Amniotic stem cell (primary cell): ENCODE results near the gene DBNL.

ENCODE experiments used
- DNase-seq: peaks from one replicate; lab custom pipeline; 2025; lab: John Stamatoyannopoulos, UW

Gene DBNL

DNA sequence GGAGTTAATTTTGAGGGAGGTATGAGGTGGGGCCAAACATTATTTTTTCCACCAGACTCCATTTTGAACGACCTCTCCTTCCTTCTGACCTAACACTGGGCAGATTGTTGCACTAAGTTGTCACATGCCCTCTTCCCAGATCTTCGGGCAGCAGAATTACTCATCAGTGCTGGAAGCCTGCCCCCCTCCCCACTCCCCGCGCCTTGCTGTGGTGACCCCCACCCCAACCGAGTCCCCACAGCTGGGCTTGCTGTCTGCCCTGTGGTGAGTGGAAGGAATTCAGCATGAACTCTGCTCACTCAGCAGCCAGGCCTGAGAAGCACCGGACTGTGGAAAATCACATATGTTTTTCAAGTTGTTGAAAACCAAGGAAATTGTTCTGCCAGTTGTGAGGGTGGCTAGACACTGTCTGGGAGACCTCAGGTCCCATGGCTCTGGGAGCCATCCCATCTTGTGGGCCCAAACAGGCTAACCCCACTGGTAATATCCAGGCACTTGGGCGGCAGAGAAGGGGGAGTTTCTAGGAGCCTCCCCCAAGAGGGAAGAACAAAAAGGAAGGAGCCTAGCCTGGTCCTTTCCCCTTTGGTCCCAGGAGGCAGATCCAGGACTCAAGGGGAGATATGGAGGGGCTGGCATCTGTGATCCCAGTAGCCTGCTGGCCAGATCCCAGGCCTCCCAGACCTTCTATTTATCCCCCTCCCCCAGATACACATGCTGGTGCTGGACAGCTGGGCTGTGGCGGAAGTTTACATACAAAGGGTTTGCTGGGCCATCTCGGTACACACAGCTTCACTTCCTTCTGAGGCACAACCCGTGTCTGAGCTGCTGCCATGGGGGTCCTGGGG lies 56.2 kb downstream of the DBNL start:
- no peak for DNase-seq

DNA sequence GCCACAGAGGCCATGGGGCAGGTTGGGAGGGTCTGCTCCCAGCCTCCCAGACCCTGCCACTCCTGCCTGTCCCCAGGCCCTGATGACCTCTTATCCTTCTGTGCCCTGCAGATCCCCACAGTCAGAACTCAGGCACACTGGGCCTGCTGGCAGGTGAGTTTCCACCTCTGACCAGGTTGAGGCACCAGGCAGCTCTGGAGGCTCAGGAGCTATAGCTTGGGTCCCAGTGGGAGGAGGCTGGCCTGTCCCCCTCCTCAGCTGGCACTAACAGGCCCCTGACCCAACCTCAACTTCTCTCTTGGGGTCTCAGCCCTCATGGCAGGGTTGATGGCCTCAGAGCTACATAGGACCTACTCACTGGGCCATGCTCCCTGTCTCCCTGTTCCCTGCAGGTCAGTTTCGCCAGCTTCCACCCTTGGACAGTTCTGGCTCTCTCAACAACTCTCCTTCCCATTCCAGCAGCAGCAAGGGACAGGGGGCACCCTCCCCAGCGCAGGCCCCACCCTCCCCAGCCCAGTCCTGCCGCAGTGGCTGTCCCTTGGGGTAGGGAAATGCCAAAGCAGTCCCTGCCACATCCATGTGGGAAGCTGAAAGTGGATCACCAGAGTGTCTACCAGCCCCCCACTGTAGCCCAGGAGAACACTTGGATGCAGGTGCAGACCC lies 56.9 kb downstream of the DBNL start:
- no peak for DNase-seq

DNA sequence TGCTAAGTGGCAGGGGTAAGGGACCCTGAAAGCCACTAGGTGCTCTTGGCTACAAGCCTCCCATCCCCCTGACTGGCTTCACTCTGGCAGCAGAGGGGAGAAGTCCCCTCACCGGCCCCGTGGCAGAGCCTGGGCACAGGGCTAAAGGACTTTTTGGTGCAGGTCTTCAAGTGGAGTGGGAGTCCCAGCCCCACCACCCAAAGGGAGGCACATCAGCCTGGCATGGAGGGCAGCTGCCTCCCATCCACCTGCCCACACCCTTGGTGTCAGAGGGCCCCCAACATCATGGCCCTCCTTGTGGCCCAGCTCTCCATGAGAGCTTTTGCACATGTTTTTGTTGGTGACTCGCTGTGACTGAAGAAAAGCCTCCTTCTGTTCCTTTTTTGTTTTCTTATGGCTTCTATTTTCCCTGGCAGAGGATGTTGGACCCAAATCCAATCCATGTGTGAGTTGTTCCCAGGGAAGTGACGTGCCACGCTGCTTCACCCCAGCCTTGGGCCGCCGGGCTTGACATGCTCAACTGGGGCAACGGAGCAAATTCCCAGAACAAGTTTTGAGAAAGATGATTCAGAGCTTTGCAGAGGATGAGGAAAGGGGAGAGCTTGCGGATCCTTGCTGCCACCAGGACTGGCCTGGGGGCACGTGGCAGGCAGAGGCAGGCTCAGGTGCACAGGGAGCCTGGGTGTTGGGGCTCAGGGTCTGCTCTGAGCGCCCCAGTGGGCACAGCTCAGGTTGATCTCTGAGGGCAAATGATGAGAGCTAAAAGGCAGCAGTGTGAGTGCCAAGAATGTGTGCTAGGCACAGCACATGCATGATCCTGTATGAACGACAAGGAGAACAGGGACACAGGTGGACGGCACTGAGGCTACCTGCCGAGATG lies 57.7 kb downstream of the DBNL start:
- DNase-seq: peak; percentile 88

DNA sequence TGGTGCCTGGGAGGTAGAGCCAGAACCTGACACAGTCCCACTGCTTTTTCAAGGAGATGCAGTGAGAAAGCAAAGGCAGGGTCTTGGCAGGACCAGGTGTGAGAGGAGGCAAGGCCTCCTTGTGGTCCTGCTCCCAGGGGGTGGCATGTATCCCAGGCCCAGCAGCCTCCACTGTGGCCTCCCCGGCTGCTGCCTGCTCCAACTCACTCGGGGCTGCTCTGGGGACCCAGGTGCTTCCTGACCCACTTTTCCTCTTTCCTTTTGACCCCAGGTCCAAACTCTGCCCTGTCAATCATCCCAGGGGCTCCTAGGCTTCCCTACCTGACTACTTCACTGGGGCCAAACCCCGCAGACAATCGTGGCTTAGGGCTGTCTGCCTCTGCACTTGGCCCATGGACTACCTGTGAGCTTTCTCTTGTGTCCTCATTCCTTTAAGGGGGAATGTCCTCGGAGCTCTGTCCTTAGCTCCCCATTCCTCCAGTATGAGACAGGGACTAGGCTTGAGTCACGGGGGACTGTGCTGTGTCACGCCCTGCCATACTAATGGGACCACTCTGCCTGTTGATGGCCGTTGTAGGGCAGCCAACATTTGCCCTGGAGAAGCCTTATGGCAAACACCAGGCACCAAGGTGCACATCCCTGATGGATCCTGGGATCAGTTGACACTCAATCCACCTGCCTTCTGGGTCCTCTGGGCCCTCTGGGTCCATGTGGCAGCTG lies 58.5 kb downstream of the DBNL start:
- no peak for DNase-seq

DNA sequence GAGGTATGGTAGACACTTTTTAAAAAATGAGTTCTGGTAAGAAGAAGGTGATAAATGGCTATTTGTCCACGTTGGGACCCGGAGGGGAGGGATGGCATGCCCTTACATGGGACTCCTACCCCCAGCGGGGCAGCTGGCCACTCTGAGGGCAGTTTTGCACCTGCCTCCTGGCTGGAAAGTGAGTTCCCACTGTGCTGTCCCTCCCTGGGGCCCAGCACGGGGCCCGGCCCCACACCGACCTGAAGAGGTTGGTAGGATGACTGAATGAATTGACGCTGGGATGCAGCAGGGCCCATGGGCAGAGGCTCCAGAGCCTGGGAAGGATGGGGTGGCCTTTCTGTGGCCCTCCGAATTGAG lies 59.0 kb downstream of the DBNL start:
- no peak for DNase-seq

DNA sequence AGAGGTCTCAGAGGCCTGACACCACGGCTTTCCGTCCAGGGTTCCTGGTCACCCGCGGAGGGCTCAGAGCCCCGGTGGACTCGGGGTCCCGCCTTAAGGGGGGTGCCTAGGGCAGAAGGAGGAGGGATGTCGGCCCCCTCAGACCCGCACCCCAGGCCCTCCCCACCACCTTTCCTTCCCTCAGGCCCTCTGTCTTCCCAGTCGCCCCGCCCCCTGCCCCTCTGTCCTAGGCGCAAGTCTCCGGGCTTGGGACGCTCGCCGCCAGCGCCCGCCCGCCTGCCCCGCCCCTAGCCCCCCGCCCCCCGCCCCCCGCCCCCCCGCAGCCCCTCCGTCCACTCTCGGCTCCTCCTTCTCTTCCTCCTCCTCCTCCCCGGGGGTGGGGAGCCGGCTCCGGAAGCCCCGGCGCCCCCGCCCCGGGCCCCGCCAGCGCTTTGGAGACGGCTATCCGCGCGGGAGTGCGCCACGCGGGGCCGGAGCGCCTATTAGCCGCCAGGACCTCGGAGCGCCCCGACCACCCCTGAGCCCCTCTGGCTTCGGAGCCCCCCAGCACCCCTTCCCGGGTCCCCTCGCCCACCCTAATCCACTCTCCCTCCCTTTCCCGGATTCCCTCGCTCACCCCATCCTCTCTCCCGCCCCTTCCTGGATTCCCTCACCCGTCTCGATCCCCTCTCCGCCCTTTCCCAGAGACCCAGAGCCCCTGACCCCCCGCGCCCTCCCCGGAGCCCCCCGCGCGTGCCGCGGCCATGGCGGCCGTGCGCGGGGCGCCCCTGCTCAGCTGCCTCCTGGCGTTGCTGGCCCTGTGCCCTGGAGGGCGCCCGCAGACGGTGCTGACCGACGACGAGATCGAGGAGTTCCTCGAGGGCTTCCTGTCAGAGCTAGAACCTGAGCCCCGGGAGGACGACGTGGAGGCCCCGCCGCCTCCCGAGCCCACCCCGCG lies 59.7 kb downstream of the DBNL start, which contains the start of gene AEBP1:
TSS of gene AEBP1 (plus strand) at position 423 of the 937 bp plus-strand sequence. CDS start at position 744, 321 bp downstream.
- no peak for DNase-seq

DNA sequence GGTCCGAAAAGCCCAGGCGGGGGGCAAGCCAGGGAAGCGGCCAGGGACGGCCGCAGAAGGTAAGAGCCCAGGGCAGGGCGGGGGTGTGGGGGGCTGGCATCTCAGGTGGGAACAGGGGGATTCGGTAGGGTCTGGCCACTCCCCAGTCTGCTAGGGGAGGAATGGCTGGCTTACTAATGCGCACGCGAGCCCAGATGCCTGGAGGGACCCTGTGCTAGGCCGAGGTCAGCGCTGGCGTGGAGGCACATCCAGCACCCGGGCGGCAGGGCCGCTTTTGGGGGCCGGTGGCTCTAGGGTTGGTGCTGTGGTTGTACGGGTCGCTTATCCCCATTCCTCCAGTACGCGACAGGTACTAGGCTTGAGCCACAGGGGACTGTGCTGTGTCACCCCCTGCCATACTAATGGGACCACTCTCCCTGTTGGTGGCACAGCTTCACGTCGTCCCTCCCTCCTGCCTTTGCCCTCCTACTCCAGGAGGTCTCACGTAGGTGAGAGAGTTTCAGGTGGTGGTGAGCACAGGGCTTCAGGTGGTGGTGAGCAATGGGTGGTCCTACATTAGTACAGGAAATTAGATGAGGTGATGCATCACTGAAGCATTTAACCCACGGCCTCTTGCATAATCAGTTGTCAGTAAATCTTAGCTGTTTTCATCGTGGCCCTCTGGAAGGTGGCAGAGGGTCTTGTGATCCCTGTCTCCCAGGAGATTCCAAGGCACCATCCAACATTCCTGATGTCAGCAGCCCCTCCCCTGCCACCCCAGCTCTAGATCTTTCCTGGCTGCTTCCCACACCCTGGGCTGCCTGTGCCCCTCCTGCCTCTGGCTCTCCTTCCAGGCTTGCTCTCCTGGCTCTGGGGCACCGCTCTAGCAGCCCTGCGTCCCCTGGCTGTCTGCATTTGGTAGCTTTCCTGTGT lies 60.6 kb downstream of the DBNL start:
- DNase-seq: no peak

DNA sequence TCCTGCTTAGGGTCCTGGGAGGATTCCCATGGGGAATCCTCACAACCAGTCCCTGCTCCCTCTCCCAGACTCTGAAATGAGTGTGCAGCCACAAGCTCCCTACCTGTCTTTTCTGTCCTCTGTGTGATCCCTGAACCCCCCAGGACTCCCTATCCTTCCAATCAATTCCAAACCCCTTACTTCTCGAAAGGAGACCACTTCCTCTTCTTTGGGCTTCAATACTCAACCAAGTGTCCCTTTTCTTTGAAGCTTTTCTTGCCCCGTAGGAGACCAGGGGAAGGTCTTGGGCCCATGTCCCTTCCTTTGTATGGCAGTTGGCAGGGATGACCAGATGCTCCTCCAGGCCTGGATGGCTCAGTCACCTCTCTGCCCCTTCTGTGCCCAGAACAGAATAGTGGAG lies 61.3 kb downstream of the DBNL start:
- no peak for DNase-seq

DNA sequence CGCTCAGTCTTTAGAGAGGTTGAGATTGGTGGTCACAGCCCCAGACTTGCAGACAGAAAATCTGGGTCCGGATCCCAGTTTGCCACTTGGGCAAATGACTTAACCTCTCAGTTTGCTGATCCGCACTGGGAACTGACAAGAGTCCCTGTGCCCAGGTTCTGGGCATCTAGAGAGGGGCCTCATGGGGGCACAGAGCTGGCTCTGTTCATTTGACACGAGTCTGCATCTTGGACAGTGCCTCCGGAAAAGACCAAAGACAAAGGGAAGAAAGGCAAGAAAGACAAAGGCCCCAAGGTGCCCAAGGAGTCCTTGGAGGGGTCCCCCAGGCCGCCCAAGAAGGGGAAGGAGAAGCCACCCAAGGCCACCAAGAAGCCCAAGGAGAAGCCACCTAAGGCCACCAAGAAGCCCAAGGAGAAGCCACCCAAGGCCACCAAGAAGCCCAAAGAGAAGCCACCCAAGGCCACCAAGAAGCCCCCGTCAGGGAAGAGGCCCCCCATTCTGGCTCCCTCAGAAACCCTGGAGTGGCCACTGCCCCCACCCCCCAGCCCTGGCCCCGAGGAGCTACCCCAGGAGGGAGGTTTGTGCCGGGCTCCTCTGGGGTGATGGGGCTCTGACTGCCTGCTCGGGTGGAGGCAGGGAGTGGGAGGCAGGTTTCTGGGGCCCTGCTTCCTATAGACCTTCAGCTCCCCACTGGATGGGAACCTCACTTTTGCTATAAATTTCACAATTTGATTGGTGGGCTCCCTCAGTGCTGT lies 62.0 kb downstream of the DBNL start:
- no peak for DNase-seq

DNA sequence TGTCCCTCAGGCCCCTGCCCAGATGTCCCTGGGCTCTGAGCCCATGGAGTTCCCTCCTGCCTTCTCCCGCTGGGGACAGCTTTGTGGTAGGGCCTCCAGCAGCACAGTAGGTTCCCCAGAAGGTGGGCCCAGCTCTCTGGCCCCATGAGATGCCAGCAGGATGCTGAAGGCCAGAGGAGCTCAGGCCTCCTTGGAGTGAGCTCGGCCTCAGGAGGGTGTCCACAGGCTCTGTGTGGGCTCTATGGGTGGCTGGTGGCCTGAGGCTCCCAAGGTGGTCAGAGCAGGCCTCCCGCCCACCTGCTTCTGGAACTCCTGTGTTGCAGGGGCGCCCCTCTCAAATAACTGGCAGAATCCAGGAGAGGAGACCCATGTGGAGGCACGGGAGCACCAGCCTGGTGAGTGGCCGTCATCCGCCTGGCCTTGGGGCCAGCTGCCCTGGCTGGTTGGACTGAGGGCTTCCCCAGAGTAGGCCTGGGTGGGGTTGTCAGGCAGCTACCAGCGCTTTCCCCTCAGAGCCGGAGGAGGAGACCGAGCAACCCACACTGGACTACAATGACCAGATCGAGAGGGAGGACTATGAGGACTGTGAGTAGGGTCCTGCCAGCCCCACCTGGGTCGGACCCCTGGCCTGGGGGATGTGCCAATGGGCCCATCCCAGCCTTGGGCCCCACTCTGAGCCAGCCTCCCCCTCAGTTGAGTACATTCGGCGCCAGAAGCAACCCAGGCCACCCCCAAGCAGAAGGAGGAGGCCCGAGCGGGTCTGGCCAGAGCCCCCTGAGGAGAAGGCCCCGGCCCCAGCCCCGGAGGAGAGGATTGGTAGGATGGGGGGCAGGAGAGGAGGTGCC lies 62.8 kb downstream of the DBNL start:
- DNase-seq: no peak

DNA sequence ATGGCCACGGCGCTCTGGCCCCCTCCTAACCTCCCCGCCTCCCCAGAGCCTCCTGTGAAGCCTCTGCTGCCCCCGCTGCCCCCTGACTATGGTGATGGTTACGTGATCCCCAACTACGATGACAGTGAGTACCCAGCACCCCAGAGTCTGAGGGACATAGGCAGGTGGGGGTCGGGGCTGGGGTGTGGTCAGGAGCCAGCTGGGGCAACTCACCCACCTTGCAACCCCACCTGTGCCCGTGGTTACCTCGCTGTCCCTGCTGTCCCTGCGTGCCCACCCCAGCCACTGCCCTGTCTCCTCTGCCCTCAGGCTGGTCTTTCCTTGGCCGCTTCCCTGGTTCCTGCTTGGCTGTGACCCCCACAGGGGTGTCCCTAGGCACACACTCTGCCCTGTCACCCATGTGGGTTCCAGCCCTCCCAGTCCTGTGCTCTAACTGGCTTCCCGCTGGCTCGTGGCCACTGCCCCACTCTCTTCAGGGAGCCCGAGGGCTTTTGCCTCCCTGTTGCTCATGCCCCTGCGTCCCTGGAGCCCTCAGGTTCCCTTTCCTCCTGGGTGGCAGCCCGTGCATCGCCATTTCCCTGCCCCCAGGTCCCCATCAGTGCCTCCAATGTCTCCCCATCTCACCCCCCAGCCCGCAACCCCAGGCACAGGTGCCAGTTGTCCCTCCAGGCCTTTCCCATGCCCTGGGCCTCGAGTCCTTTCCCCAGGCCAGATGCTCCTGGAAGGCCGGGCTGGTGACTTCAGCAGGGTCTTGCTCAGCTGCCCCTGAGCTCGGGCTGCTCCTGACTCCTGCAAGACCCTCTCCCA lies 63.7 kb downstream of the DBNL start:
- no peak for DNase-seq

DNA sequence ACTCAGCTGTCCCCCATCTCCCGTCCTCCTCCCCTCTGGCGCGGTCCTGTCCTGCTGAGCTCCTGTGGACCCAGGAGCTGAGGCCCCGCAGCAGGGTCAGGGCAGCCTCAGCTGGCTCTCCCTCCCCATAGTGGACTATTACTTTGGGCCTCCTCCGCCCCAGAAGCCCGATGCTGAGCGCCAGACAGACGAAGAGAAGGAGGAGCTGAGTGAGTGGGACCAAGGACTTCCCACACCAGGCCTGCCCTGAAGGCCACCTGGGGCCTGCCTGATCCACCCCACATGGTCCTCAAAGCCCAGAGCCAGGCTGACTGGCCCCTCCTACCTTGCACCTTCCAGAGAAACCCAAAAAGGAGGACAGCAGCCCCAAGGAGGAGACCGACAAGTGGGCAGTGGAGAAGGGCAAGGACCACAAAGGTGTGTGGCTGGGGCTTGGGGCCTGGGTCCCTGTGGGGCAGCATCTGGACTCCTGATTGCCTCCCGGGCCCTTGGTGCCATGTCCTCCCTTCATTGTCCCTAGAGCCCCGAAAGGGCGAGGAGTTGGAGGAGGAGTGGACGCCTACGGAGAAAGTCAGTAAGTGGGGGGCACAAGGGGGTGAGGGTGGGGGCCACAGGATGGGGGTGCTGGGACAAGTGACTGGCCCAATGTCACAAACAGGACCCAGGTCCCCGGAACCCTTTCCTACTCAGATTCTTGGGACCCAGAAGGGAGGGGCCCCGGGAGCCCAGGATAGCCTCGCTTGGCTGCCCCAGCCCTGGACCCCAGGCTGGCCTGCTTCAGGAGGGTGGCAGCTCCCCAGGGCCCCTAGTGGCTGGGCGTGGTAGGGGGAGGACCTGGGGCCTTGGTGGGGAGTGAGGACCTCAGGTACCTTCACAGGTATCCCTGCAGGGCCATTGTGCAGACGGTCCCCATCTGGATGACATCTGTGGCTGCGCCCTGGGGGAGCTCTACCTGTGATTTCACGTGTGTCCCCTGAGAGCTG lies 64.6 kb downstream of the DBNL start:
- DNase-seq: no peak

DNA sequence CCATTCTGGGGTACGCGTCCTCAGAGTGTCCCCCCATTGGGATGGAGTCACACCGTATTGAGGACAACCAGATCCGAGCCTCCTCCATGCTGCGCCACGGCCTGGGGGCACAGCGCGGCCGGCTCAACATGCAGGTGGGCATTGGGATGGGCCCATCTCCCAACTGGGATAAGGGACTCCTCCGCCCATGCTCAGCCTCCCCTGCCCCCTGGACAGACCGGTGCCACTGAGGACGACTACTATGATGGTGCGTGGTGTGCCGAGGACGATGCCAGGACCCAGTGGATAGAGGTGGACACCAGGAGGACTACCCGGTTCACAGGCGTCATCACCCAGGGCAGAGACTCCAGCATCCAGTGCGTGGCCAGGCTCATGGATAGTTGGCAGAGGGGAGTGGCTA lies 65.5 kb downstream of the DBNL start:
- DNase-seq: no peak

DNA sequence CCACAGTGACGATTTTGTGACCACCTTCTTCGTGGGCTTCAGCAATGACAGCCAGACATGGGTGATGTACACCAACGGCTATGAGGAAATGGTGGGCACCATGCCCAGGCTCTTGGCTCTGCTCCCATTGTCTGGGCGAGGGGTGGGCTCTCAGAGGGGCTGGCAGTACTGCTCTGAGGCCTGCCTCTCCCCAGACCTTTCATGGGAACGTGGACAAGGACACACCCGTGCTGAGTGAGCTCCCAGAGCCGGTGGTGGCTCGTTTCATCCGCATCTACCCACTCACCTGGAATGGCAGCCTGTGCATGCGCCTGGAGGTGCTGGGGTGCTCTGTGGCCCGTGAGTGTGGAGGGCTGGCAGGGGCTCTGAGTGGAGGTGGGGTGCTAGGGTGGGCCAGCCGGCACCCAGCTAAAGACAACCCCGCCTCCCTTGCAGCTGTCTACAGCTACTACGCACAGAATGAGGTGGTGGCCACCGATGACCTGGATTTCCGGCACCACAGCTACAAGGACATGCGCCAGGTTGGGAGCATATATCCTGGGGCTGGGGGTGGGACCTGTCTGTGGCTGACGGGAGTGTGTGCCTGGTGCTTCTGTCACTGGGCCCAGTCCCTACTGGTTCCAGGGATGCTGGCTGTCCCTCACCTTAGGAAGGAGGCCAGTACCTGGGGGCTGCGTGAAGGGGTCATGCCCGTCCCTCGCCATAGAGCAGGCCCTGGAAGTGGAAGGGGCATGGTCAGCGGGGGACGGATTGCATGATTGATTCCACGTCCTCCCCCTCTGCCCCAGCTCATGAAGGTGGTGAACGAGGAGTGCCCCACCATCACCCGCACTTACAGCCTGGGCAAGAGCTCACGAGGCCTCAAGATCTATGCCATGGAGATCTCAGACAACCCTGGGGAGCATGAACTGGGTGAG lies 66.5 kb downstream of the DBNL start:
- DNase-seq: no peak
